Cardiac fibroblast (primary cell): ENCODE data around the gene GPRIN1.

ENCODE experiments used
- DNase-seq, 2 donors: peaks; one replicate each; pipeline versions ENCODE4 v3.0.0 to v3.0.0-alpha.2; 2010; ENCODE audit warnings: low read depth in 2 of 2
- H3K4me3 ChIP-seq, 2 donors: replicated peaks in 1 of 2; 1 replicate in 1 of 2; 2 replicates in 1 of 2; pipeline ENCODE4 v1.5.1; 2011; ENCODE audit warnings: low read depth in 2 of 2, low read length in 2 of 2, mild to moderate bottlenecking in 2 of 2, moderate library complexity in 1 of 2
- CTCF ChIP-seq: IDR thresholded peaks from one replicate; pipeline ENCODE4 v1.5.1; 2011; ENCODE audit warnings: low read depth, mild to moderate bottlenecking, low read length, inconsistent platforms

GPRIN1 gene

GRCh38 chr5:176624938-176625337 lies 15.0 kb upstream of the GPRIN1 start:
- no peak overlapping the region for H3K4me3 ChIP-seq
- no peak for TF ChIP-seq CTCF
- no peak for DNase-seq

DNA sequence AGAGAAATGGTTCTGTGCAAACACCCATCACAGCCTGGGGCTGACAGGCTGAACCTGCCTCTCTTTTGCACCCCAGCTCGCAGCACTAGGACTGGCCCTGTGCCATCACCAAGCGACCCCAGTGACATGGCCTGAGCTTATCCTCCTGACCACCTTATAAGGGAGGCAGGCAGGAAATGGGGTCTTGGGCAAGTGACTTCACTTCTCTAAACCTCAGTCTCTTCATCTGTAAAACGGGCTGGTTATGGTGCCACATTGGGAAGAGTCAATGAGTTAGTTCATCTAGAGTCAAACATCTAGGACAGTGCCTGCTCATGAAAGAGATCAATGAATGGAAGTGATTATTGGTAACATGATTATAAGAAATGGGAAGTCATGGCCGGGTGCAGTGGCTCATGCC lies 14.2 kb upstream of the GPRIN1 start:
- H3K4me3 ChIP-seq = no peak overlapping the region
- TF ChIP-seq CTCF = no peak
- DNase-seq = no peak

DNA sequence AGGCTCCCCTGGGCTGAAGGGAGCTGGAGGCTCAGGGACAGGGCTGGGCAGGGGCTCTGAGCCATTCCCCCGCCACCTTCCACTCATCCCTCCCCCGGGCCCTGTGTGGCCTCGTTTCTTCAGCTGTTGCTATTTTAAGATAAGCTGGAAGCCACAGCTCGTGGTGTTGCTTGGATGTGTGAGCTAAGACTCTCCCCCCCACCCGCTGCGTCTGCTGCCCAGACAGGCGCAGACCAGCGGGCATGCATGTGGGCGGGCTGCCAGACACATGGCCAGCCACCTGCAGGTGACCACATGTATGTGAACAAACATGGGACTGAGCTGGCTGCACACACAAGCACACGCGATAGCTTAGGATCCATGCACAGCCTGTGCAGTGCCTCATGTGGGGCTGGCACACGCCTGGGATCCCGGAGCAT lies 11.7 kb upstream of the GPRIN1 start:
- DNase-seq = peak in 1 of 2 donors; percentile 41
- no peak overlapping the region for H3K4me3 ChIP-seq
- TF ChIP-seq CTCF = no peak

DNA sequence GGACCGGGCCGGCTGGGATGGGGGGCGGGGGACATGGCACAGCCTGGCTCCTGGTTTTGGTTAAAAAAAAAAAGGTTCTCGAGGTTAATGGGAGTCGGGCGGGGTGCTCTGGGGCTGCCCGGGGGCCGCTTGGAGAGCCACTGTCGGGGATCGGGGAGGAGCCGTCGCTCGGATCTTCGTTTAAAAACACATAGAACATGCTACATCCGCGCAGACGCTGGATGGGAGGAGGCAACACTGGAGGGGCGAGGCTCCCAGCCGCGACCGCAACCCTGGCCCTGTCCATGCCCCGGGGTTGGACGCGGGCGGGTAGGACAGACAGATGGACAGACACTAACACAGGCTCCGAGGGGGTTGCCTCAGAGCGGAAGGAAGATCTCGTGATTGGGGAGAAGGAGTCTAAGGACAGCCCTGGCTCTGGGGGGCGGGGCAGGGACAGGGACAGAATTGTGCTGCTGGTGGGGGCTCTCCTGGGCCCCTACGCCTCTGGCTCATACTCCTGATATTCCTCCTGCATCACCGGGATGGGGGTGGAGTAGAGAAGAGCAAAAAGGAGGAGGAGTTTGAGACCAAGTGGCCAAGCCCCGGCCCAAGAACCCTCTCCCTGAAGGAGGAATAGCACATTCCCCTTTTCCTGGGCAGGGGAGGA lies 10.5 kb upstream of the GPRIN1 start:
- H3K4me3 ChIP-seq = peak overlapping the region in 1 of 2 donors; percentile 5
- DNase-seq = peak; percentile 21 to 30
- no peak for TF ChIP-seq CTCF

GRCh38 chr5:176619569-176620332 lies 9.8 kb upstream of the GPRIN1 start:
- no peak for DNase-seq
- H3K4me3 ChIP-seq = peak overlapping the region in 1 of 2 donors; percentile 8
- no peak for TF ChIP-seq CTCF

DNA sequence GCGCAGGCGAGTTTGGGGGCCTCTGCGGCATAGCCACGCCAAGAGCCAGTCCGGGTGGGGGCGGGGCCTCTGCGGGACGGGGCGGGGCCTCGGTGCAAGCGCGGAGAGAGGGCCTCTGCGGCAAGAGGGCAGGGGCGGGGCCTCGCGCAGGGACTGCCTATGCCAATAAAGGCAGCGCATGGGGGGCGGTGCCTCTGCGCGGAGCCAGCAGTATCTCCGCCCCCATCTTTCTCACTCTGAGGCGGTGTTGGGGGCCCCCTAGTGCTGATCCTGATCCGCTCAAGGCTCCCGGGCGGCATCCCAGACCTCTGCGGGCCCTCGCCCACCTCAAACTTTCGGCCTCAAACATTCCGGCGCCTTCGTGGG lies 9.2 kb upstream of the GPRIN1 start:
- peak; percentile 51 for TF ChIP-seq CTCF
- H3K4me3 ChIP-seq = peak overlapping the region in 1 of 2 donors; percentile 8
- peak; percentile 82 to 88 for DNase-seq
